LoVo (cell line): Measurements from ENCODE around the gene ZNF831.

Source experiments
- DNase-seq: peaks from one replicate; pipeline ENCODE4 v3.0.0-alpha.2; 2016; ENCODE audit warnings: low spot score

Gene ZNF831

DNA sequence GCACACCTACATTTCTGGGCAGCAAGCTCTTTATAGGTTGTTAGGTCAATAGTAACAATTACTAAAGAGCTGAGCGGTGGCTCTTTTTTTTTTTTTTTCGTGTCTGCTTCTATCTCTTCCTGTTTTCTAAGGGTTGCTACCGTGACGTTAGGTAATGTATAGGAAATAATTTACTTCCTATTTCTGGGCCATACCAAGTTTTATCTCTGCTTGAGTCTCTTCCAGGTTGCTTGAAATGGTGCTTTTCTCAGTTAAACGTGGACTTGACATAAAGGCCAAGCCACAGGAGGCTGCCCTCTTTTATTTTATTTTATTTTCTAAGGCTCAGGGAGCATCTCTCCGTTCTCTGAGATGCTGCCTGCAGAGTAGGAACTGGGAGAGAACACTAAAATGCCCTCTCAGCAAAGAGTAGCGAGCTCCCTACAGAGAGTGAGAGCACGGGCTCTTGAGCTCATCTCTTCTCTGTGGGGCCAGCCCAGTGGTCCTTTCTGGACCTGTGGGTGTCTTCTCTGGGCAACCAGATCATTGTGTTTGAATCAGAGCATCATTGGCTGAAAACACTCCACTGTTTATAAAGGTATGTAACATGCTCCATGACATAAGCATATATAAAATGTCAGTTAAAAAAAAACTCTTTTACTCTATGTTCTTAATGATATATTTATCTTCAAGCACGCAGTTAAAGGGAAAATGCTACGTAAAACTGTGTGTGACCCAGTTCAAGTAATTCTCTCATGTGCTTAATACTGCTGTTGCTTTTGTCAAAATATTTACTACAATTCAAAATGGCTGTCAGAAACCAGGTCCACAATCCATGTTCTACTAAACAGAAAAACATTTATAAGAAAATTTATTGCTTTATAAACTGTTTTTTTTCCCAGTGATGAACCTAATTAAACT lies at the start of gene ZNF831:
Gene ZNF831 (plus strand): TSS at position 191 of the 900 bp plus-strand sequence. CDS start 27,199 bp downstream, outside the sequence.
- no peak for DNase-seq

GRCh38 chr20:59117526-59117925 lies 46.1 kb upstream of the ZNF831 start:
- DNase-seq: no peak

DNA sequence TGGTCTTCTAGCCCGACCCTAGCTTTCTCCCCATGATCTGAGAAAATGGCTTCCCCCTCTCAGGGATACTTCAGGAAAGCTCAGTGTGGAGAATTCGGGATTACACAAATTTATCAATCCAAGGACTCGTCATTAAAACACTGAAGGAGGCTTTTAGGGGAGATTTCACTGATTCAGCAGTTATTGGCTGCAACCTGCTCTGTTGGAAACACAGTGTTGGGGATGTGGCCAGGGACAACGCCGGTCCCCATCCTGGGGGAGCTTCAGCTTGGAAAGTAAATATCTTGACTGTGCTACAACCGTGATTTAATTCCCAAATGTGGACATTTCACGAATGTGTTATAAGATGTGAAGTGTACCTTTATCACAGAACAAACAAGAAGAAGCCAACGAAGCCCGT lies 44.8 kb upstream of the ZNF831 start:
- no peak for DNase-seq

GRCh38 chr20:59120491-59120890 lies 43.1 kb upstream of the ZNF831 start:
- DNase-seq: no peak

- DNase-seq: no peak
These were observed 42.7 kb upstream of the ZNF831 start for GRCh38 chr20:59120919-59121318.

- DNase-seq: no peak
These were observed 41.7 kb upstream of the ZNF831 start for GRCh38 chr20:59121714-59122565.

- no peak for DNase-seq
These were observed 41.1 kb upstream of the ZNF831 start for GRCh38 chr20:59122566-59122919.

DNA sequence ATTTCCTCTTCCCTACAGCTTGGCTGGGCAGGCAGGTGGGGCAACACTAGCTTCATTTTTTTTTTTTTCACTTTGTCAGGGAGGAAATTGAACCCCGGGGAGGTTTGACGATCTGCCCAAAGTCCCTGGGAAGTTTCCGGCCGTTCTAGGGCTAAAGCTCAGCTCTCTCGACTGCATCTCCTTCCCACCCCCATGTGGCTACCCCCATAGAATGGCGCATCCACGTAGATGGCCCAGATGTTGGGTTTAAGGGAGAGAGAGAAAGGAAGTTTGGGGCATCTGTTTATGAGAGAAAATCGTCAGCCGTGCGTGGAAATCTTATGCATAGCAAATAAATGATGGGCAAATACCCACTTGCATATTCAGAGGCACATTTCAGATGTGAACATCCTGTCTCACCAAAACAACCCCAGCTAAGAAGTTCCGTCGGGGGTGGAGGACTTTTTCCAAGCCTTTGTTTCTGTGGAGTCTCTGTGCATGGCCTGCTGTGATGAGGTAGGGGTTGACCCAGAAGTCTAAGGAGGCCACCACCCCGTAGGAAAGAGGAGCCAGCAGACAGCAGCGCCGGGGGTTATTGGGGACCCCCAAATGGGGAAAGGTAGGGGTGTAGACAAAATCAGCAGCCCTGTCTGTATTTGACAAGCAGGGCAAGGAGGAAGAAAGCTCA lies 40.5 kb upstream of the ZNF831 start:
- DNase-seq: no peak

GRCh38 chr20:59123678-59124255 lies 39.9 kb upstream of the ZNF831 start:
- no peak for DNase-seq

- no peak for DNase-seq
These were observed 39.2 kb upstream of the ZNF831 start for GRCh38 chr20:59124296-59125029.

- DNase-seq: no peak
These were observed 38.3 kb upstream of the ZNF831 start for GRCh38 chr20:59125332-59125731.

DNA sequence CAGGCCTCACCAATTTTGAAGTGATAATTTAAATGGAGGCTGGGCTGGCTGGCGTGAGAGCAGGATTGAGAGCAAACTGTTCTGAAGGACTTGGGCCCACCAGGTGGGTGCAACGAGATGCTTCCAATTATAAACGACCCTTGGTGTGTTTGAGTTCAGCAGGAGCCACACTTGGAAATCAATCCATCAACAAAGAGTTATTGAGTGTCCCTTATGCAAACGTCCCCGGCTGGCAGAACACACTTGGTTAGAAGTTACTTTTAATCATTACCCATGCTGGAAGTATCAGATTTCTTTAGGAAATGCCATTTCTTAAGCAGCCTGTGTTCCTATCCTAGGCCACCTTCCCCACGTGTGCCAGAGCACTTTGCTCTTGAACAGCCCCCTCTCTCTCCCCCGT lies 37.8 kb upstream of the ZNF831 start:
- DNase-seq: no peak

DNA sequence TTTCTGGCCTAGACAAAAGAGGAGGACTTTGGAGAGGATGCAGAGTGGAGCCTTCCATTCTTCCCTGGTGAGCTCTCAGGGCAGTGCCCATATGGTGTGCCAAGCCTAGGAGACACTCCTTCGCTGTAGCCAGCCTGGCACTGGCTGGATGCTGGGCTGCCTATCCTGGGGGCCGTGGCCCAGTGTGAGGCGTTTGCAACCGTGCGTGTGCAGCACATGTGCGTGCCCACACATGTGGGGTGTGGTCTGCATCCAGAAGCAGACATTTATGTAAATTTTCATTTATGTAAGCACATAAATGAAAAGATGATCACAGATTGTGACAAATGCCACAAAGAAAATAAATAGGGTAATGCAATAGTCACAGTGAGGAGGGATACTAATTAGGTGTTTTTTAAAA lies 35.8 kb upstream of the ZNF831 start:
- DNase-seq: no peak

DNA sequence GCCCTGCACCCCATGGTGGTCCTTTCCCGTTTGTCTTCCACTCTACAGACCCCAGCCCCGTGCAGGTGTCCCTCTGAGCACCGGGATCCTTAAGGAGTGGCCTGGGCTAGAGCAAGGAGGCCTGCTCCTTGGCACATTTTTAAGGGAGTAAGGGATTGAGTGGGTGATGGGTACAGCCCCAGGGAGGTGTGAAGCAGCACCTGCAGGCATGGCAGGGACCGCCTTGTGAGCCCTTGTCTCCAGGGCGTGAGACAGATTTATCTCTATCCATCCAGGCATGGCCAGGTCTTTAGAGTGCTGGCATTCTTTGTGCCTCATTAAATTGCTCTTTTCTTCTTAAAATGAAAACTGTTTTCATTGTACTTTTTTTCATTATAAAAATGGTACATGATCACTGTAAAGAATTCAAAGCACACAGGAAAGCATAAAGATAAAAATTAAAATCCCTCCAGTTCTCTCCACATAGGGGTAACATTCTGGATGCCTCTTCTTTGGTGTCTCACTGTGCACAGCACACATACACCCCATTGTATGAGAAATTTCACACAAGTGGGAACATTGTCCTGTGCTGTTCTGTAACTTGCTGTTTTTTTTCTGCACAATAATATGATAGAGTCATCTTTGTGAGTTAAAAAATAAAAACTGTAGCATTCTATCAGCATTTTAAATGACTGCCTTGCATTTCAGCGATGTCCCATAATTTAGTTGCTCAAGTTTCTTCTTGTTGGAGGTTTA lies 31.9 kb upstream of the ZNF831 start:
- no peak for DNase-seq

DNA sequence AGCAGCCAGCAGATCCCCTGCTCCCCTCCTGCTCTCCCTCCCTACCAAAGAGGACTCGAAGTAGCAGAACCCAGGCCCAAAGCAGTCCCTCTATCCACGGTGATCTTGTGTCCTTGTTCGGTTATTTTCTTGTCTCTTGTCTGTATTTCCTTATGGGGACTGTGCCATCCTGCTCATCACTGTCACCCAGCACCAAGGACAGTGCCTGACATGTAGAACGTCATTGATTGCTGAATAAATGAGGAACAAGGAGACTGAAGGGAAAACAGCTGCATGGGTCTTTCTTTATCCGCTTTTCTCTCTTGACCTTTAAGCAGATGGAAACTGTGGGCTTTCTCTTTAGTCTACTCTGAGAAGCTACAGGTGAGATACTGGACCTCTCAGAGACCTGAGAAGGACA lies 29.4 kb upstream of the ZNF831 start:
- no peak for DNase-seq

DNA sequence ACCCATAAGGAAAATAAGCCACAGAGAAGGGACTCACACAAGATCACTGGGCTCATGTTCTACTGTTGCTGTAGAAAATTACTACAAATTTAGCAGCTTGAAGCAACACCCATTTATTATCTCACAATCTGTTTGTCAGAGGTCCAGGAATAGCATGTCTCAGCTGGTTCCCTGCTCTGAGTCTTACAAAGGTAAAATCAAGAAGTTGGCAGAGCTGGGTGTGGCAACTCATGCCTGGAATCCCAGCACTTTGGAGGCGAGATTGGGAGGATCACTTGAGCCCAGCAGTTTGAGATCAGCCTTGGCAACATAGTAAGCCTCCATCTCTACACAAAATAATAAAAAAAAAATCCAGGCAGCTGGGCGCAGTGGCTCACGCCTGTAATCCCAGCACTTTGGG lies 28.5 kb upstream of the ZNF831 start:
- DNase-seq: no peak

- no peak for DNase-seq
These were observed 27.6 kb upstream of the ZNF831 start for GRCh38 chr20:59136027-59136426.

DNA sequence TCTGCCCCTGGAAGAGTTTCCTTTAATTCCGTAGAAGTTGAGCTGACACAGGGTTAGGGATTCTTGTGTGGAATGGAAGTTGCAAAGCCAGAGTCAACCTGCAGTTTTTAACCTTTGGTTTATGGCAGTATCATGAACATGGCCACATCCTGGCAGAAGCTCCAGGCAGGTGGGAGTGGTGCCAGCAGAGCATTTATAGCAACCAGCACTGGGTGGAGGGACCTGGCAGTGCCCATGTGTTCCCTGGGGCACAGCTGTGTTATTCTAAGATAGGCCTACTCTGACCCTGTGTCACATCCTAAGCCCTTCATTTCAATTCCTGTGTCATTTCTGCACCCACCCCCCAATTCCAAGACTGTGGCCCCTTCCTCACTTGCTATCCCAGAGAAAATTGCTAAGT lies 26.1 kb upstream of the ZNF831 start:
- DNase-seq: no peak

GRCh38 chr20:59138114-59138748 lies 25.4 kb upstream of the ZNF831 start:
- DNase-seq: no peak

- no peak for DNase-seq
These were observed 23.6 kb upstream of the ZNF831 start for GRCh38 chr20:59139998-59140397.
